Epithelial cell of proximal tubule (primary cell): Measurements from ENCODE around the gene CEL. TPM values are rescaled to one million over a fixed set of nuclear protein-coding genes. Genes with fewer than 3 reads are reported as not detected.

Source experiments
- DNase-seq: peaks from one replicate; pipeline ENCODE4 v3.0.0-alpha.2; 2011; ENCODE audit warnings: low read depth
- H3K4me3 ChIP-seq: 2 replicates; pipeline ENCODE4 v1.5.1; 2011; ENCODE audit warnings: low read depth, mild to moderate bottlenecking, low read length
- total RNA-seq: library from RNA; depleted of rRNA; stranded (reverse); fragments of >200 nt; gene quantifications from 2 replicates; pipeline ENCODE4 v1.2.3, GENCODE V29; 2015
- TF ChIP-seq, protein P1 (sequence below): conservative IDR thresholded peaks from 2 replicates; pipeline ENCODE4 v1.5.1; 2012; ENCODE audit warnings: low read depth, mild to moderate bottlenecking, low read length

The CEL gene
- total RNA-seq, 1 donor from 2014 or later, result 0.58 TPM

DNA sequence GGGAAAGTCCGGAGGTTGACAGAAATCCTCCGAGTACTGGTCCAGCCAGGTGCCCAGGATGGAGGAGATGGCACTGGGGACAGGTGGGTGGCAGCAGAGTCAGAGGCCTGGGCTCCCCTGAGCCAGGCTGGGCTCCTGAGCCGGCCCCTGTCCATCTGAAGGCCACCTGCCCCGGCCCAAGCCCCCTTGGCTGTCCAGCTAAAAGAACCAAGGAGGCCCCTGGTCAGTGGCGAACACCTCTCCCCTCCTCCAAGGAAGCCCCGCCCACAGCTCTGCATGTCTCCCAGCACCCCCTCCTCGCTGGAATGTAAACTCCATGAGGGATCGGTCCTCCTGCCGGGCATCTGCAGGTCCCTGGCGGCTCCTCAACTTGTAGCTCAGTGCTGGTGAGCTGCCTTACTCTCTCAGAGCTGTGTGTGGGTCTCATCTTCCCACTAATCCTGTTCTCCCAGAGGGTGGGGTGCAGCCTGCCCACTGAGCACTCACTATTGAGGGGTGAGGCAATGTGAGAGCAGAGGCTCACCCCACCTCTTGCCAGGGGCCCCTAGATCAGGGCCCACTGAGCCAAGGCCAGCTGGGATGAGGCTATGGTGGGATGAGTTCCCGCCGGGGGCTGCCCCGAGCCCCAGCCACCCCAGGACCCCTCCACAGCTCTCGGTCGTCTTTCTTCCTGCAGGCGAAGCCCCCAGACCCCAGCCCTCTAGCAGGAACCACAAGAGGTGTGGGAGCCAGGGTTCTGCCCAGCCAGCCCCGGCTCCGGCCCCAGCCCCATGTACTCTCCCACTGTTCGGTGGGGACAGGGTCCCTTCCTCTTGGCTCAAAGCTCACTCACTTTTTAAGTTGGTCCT is 47.2 kb downstream of the CEL start:
- TF ChIP-seq, protein P1, sequence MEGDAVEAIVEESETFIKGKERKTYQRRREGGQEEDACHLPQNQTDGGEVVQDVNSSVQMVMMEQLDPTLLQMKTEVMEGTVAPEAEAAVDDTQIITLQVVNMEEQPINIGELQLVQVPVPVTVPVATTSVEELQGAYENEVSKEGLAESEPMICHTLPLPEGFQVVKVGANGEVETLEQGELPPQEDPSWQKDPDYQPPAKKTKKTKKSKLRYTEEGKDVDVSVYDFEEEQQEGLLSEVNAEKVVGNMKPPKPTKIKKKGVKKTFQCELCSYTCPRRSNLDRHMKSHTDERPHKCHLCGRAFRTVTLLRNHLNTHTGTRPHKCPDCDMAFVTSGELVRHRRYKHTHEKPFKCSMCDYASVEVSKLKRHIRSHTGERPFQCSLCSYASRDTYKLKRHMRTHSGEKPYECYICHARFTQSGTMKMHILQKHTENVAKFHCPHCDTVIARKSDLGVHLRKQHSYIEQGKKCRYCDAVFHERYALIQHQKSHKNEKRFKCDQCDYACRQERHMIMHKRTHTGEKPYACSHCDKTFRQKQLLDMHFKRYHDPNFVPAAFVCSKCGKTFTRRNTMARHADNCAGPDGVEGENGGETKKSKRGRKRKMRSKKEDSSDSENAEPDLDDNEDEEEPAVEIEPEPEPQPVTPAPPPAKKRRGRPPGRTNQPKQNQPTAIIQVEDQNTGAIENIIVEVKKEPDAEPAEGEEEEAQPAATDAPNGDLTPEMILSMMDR, result no peak
- no peak for DNase-seq
- no peak overlapping the region for H3K4me3 ChIP-seq

DNA sequence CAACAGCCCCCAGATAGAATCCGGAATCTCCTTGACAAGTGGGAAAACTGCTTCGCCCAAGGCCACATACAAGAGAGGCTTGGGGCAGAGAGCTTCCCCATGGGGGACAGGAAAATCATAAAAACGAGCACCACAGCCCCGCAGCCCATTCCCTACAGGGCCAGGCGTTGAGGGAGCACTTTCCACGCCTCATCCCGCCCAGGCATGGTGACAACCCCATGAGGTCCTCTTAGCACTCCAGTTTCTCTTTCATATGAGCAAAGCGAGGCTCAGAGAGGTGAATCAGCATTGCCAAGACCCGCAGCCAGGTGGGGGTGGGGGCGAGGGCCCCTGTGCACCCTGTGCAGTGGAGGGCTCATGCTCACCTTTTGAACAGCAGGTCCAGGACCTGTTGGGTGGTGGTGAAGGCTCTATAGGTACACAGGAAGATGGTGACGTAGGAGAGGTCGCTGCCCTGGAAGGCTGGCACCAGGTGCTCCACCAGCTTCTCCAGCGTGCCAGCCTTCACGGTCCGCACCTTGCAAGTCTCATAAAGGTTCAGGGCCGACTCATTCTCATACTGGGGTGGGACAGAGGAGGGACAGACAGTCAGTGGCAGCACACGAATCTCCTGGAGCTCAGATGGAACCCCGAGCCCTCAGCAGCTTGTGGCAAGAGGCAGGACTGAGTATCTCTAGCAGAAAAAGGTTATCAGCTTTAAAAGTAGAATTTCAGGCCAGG is 48.3 kb downstream of the CEL start:
- DNase-seq, result no peak
- H3K4me3 ChIP-seq, result no peak overlapping the region
- TF ChIP-seq, protein P1, result no peak

DNA sequence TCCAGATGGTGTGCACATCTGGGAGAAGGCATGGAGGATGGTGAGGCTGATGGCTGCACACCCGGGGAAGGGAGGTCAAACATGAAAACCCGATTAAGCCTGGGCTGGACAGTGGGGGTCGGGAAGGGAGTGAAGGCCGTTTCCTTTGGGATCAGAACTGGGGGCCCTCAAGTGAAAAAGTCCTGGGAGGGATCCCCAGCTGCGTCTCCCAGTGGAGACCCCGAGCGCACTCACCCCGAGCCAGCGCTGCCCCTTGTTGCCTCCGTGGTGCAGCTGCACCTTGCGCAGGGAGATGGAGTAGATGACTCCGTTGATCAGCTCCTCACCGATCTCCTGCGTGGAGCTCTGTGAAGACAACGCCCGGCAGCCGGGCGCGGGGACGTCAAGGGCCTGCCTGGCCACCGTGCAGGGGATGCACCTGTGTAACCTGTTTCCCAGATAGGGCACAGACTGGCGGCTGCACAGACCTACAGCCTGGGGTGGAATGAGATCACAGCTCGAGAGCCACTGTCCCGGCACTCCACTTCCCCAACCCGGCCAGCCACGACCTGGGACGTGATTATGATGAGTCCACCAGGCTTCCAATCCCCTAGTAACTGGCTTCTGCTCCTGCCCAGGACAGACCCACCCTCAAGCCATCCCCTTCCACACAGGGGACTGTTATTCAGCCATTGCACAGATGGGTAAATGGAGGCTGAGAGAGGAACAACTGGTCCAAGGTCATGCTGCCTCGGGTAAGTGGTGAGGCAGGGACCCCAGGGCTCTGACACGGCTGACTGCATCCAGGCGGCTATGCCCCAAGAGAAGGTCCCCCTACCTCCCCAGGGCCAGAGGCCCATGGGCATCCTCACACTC is 50.3 kb downstream of the CEL start:
- TF ChIP-seq, protein P1, result no peak
- DNase-seq, result no peak
- no peak overlapping the region for H3K4me3 ChIP-seq

DNA sequence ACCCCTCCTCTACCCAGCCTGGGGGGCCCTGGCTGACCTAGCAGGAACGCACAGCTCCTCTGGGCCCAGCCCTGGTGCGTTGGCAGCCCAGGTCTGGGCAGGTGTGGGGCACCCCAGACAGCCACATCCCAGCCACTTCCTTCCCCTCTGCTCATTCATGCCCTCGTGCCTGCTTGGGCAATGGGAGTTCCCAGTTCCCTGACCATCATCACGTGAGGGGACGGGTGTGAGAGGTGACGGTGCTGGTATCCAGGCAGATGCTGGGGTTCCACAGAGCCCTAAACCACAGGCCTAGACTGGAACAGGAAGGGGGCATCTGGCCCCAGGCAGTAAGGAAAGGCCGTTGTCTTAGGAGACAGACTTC is 50.9 kb downstream of the CEL start:
- H3K4me3 ChIP-seq, result no peak overlapping the region
- no peak for DNase-seq
- TF ChIP-seq, protein P1, result no peak

DNA sequence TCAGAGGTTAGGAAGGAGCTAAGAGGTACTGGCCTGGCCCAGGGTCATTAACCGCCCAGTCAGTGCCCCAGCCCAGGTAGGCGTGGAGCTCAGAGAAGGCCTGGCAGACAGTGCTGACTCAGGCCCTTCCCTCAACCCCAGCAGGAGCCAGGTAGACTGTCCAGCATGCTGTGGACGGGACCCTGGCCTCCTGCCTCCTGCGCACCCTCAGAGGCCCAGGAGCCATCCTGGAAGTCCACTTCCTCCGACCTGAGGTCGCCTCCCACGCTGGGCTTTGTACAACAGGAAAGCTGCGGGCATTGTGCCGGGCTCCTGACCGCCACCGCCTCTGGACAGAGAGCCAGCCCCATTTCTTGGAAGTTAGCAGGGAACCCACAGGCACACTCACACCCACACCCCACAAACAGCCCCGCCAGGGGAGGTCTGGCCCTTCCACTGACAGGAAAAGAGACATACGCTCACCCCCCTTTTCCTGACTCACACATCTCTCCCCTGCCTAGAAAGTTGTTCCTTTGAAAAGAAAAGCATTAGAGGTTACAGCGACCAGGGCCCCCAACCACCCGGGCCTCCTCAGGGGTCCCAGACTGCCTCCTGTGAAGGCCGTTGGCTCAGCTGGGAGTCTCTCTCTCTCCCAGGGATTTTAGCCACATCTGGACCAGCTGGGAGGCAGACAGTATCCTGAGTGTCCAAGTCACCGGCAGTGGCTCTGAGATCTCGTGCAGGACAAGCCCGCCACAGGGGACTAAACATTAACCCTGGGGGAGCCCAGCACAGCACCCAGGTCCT is 51.6 kb downstream of the CEL start:
- no peak for DNase-seq
- H3K4me3 ChIP-seq, result no peak overlapping the region
- TF ChIP-seq, protein P1, result no peak
